Measurements from ENCODE around the gene MSRB2.

MSRB2 gene

DNA sequence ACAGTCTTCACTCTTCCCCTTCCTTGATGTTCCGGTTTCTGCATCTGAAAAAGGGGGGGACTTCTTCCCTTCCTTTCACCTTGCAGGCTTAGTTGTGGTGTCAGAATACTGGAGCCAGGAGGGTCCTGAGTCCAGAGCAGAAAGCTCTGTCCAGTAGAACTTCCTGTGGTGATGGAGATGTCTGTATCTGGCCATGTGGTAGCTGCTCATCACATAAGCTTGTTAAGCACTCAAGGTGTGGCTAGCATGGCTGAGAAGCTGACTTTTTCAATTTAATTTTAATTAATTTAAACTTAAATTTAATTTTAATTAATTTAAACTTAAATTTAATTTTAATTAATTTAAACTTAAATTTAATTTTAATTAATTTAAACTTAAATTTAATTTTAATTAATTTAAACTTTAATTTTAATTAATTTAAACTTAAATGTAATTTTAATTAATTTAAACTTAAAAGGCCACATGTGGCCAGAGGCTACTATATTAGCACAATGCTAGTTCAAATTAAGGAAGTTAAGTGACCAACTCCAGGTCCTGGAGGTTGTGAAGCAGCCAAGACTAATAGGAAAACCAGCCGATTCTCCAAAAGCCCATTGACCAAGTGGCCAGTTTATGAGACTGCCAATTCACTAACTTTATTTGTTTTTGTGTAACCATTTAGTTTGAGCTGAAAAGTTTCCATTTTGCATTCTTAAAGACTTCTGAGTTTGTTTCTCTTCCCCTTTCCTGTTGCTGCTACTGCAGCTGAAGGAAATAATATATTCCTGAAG is 16.3 kb downstream of the MSRB2 start:
- no peak for DNase-seq (ENCODE audit: low read depth)

- DNase-seq (ENCODE audit: low read depth) = no peak
Observed at GRCh38 chr10:23114228-23114850, 19.0 kb downstream of the MSRB2 start.

GRCh38 chr10:23116486-23117205 is 21.3 kb downstream of the MSRB2 start:
- DNase-seq (ENCODE audit: low read depth) = no peak

DNA sequence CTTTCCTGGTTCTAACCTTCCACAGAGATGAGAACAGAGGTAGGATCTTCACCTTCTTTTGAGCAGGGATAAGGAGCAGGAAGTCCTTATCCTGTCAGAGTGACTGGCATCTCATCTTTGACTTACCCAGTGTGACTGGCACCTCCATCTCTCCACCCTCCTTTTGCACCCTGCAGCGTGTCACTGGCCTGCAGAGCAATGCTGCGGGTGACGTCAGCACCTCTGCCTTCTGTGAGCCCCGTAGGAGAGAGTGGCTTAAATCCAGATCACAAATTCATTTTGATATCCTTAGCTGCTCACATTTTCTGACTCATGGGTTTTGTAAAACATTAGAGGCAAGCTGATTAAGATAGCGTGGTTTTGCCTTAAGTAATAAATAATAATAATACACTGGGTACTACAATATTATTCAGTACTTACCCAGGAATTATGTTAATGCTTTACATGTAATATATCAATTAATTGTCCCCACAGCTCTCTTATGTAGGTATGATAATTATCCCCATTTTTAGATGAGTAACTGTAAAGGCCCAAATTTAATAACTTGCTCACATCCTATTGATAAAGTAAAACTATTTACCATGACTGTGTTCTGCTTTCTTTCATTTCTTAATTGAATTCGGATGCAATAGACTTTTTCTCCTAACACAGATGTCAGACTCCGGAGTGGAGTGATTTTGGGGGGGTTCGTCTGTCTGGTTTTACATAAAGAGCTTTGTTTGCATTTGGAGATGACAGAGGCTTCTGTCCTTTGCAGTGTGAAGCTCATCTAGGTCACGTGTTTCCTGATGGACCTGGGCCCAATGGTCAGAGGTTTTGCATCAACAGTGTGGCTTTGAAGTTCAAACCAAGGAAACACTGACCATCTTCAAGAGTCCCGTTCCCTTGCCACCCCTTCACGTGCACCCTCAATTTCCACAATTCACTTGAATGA is 24.9 kb downstream of the MSRB2 start:
- DNase-seq (ENCODE audit: low read depth) = no peak

GRCh38 chr10:23121135-23121534 is 25.8 kb downstream of the MSRB2 start:
- no peak for DNase-seq (ENCODE audit: low read depth)

DNA sequence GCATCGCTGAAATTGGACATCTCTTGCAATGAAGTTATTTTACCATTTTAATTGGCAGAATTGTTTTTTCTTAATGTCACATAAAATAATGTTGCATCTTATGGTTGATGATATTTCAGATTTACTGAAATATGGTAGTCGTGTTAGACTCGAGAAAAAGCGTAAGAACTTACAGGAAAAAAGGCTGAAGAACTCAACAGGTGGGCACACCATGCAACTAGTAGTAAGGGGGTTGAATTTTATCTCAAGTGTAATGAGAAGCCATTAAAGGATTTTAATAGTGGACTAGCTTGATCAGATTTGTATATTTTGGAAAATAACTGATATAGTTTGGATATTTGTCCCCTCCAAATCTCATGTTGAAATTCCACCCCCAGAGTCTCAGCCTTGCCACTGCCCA is 41.1 kb downstream of the MSRB2 start:
- no peak for DNase-seq (ENCODE audit: low read depth)

GRCh38 chr10:23139677-23140076 is 44.3 kb downstream of the MSRB2 start:
- no peak for DNase-seq (ENCODE audit: low read depth)

DNA sequence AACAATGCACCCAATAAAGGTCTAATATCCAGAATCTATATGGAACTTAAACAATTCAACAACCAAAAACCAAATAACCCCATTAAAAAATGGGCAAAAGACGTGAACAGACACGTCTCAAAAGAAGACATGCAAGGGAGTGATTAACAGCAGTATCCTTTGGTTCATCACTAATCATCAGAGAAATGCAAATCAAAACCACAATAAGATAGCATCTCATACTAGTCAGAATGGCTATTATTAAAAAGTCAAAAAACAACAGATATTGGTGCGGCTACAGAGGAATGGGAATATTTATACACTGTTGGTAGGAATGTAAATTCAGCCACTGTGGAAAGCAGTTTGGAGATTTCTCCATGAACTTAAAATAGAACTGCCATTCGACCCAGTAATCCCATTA is 46.6 kb downstream of the MSRB2 start:
- no peak for DNase-seq (ENCODE audit: low read depth)

DNA sequence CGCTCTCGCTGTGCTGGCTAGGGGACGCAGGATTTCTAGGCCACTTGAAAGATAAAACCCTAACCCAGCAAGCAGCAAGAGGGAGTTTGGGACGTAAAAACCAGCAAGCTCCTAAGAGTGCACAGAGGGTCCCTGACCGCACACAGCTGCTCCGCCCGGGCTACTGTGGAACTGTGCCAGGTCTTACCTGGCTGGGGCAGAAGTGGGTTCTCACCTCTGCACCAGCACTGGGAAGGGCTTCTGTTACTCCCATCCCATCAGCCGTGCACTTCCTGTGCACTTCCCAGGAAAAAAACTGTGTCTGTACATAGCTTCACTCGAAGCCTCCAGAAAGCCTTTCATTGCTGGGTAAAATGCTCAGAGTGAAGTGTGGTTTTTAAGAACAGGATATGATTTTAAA is 50.9 kb downstream of the MSRB2 start:
- DNase-seq (ENCODE audit: low read depth) = no peak

DNA sequence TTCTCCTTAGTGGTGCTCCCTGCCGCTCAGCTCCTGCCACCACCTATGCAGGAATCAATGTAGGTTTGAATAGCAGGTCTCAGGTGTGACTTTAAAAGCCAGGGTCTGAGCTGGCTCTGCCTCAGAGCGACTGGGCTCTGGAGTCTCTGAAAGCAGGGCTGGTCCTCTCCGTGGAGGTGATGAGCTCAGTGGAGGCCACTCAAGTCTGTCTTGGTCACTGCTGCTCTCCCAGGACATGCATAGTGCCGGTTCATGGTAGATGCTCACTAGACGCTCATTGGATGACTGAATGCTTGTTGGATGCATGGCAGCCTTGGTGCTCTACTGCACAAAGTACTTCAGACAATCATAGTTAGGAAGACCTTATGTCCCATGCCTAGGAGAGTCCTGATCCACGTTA is 51.7 kb downstream of the MSRB2 start:
- DNase-seq (ENCODE audit: low read depth) = no peak

DNA sequence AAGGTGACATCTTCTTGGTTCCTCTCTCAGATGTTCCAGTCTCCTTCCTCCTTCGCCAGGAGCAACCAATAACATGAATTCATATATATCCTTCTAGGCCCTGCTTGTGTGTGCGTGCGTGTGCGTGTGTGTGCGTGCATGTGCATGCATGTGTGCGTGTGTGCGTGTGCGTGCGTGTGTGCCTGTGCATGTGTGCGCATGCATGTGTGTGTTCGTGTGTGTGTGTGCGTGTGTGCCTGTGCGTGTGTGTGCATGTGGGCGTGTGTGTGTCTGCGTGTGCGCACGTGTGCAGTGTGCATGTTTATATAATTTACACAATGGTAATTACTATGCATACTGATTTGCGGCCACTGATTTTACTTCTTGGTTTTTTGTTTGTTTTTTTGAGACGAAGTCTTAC is 52.8 kb downstream of the MSRB2 start:
- no peak for DNase-seq (ENCODE audit: low read depth)

DNA sequence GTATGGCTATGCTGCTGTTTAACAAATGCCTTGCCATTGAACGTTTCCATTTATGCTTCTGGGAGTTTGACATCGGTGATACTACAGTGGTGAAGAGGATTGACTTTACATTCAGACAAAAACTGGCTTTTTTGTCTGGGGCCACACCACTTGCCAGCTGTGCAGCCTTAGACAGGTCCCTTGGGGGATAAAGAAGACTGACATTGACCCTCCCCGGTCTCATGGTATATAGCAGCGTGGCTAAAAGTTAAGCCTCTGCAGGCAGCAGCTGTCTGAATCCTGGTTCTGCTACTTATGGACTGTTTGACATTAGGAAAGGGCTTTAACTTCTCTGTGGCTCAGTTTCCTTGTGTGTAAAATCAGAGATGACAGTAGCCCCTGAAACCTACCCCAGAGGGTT is 54.7 kb downstream of the MSRB2 start:
- DNase-seq (ENCODE audit: low read depth) = no peak

GRCh38 chr10:23150610-23151009 is 55.2 kb downstream of the MSRB2 start:
- DNase-seq (ENCODE audit: low read depth) = no peak

DNA sequence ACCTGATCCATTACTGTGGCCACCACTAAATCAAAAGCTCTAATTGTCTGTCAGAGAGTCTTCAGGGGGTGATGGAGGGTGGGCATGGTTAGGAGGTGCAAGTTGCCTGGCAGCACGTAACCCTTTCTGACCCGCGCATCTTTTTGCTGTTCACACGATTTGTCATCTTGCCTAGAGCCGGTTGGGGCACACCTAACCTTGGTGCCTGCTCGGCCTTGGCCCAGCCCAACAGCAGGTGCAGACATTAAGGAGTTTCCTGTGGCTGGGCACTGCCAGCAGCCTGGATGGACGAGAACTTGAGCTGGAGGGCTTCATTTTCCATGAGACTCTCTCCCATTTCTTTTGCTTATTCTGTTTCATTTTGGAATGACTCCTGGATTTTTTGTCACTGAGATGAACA is 55.7 kb downstream of the MSRB2 start:
- no peak for DNase-seq (ENCODE audit: low read depth)

DNA sequence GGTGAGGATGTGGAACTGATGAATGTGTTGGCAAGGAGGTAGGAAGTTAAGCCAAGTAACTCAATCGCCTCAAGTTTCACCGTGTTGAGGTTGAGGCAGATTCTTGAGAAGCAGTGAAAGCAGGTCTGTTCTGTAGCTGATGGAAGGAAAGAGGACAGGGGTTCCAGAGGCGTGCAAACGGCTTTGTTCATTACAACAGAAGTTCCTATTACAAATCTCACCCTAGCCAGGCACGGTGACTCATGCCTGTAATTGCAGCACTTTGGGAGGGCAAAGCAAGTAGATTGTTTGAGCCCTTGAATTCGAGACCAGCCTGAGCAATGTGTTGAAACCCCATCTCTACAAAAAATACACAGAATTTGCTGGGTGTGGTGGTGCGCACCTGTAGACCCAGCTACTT is 59.8 kb downstream of the MSRB2 start:
- DNase-seq (ENCODE audit: low read depth) = no peak

- DNase-seq (ENCODE audit: low read depth) = no peak
Observed at GRCh38 chr10:23156447-23157150, 61.2 kb downstream of the MSRB2 start.

DNA sequence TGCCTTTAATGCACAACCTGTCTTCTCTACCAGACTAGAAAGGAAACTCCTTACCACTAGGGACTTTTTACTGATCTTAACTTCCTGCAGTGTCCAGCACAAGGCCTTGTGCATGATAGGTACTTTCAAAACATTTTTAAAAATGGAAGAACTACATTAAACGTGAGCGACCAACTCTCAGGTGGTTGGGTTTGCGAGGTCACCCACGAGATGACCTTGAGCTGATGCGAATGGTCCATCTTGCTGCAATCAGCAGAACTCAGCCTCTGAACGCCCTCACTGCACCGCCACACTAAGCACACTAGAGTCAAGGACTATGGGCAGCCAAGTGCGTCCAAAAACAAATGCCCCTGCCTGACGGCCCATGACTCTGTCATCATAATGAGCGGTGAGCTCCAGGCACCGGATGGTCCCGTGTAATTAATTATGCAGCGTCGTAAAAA is 61.9 kb downstream of the MSRB2 start:
- no peak for DNase-seq (ENCODE audit: low read depth)

GRCh38 chr10:23157691-23158369 is 62.5 kb downstream of the MSRB2 start:
- DNase-seq (ENCODE audit: low read depth) = no peak

DNA sequence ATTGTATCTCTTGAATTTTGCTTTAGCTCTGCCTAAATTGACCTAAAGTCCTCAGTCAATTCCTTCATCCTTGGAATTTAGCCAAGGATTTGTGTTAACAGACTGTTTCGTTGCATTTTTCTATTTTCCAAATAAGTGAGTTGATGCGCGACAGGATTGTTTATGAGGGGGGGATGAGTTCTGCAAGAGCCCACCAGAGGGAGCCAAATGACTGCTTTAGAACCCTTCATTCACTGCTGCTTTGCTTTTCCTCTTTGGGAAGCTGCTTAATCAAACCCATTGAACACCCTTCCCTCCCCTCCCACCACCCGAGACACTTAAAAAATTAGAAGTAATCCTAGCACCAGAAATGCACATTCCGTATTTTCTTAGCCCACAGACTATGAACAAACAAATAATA is 63.0 kb downstream of the MSRB2 start:
- peak; percentile 26 for DNase-seq (ENCODE audit: low read depth)

GRCh38 chr10:23171232-23171876 is 76.0 kb downstream of the MSRB2 start:
- DNase-seq (ENCODE audit: low read depth) = peak; percentile 7
